Measurements from ENCODE around the gene IRS1.

IRS1 gene

GRCh38 chr2:226754821-226755604, 44.6 kb downstream of the IRS1 start:
- DNase-seq, result no peak

- DNase-seq, result no peak
Measured at GRCh38 chr2:226752887-226753286, 46.7 kb downstream of the IRS1 start.

GRCh38 chr2:226747288-226747687, 52.3 kb downstream of the IRS1 start:
- DNase-seq, result no peak

GRCh38 chr2:226746196-226746800, 53.3 kb downstream of the IRS1 start:
- DNase-seq, result no peak

GRCh38 chr2:226743915-226744314, 55.7 kb downstream of the IRS1 start:
- DNase-seq, result no peak

GRCh38 chr2:226742347-226742746, 57.3 kb downstream of the IRS1 start:
- peak; percentile 78 for DNase-seq

- DNase-seq, result no peak
Measured at GRCh38 chr2:226740039-226740648, 59.5 kb downstream of the IRS1 start.

GRCh38 chr2:226739545-226740030, 60.0 kb downstream of the IRS1 start:
- DNase-seq, result no peak

GRCh38 chr2:226738821-226739544, 60.6 kb downstream of the IRS1 start:
- peak; percentile 47 for DNase-seq

GRCh38 chr2:226738191-226738820, 61.3 kb downstream of the IRS1 start:
- no peak for DNase-seq

GRCh38 chr2:226736382-226736781, 63.2 kb downstream of the IRS1 start:
- DNase-seq, result no peak

- DNase-seq, result no peak
Measured at GRCh38 chr2:226733927-226734564, 65.6 kb downstream of the IRS1 start.

GRCh38 chr2:226733189-226733858, 66.3 kb downstream of the IRS1 start:
- no peak for DNase-seq

GRCh38 chr2:226732478-226733188, 67.0 kb downstream of the IRS1 start:
- DNase-seq, result no peak

GRCh38 chr2:226730481-226730880, 69.1 kb downstream of the IRS1 start:
- DNase-seq, result no peak

GRCh38 chr2:226728996-226729395, 70.6 kb downstream of the IRS1 start:
- DNase-seq, result no peak

- DNase-seq, result no peak
Measured at GRCh38 chr2:226727251-226727650, 72.4 kb downstream of the IRS1 start.

- DNase-seq, result no peak
Measured at GRCh38 chr2:226726546-226726945, 73.1 kb downstream of the IRS1 start.

GRCh38 chr2:226725126-226725860, 74.3 kb downstream of the IRS1 start:
- DNase-seq, result peak; percentile 39

- DNase-seq, result peak; percentile 31
Measured at GRCh38 chr2:226721541-226721940, 78.1 kb downstream of the IRS1 start.

Data from retina (tissue), 1 donor.